Endothelial cell of umbilical vein (primary cell): ENCODE results near the gene SLC1A4. TPM values are rescaled to one million over a fixed set of nuclear protein-coding genes. Genes with fewer than 3 reads are reported as not detected.

Source experiments
- BruUV-seq: library from RNA; stranded (reverse); fragments of 400-500 nt; replicated peaks from 2 replicates; lab custom pipeline; 2021; lab: Mats Ljungman, UMichigan
- CTCF ChIA-PET: fragments of 300-600, 350-600 bp; sonication (Branson Sonifier 250); formaldehyde crosslinking; loops from one replicate; lab custom pipeline; 2021; ENCODE audit warnings: antibody characterized with exemption, inconsistent platforms; lab: Charles Lee
- POLR2A ChIA-PET: fragments of 300-600, 350-600 bp; sonication (Branson Sonifier 250); formaldehyde crosslinking; loops from one replicate; lab custom pipeline; 2021; ENCODE audit warnings: antibody characterized with exemption, inconsistent platforms; lab: Charles Lee
- DNase-seq: peaks from one replicate; pipeline ENCODE4 v3.0.0-alpha.2; 2011; ENCODE audit warnings: low read depth, low spot score
- FAIRE-seq: peaks from 2 replicates; lab custom pipeline; 2011; peaks lifted over from hg19 to GRCh38; lab: Jason Lieb, UNC
- H2AFZ ChIP-seq: 2 replicates; pipeline ENCODE4 v1.6.0; 2012; ENCODE audit warnings: low read depth, low read length, control low read depth, inconsistent platforms
- H3K27ac ChIP-seq: 2 replicates; pipeline ENCODE4 v1.5.1; 2011; ENCODE audit warnings: low read depth, mild to moderate bottlenecking, control low read depth, low read length, moderate library complexity; ENCODE audit not compliant: insufficient read depth
- H3K27me3 ChIP-seq, 2 experiments: 2 replicates each; pipeline versions ENCODE4 v1.6.0 to v1.6.1; 2011; ENCODE audit warnings: low read length in 2 of 2, mixed read lengths in 1 of 2; ENCODE audit not compliant: control insufficient read depth in 2 of 2, insufficient read depth in 2 of 2
- H3K36me3 ChIP-seq, 2 experiments: 2 replicates in 1 of 2; 3 replicates in 1 of 2; pipeline ENCODE4 v1.5.1; 2011; ENCODE audit warnings: low read length in 2 of 2, mild to moderate bottlenecking in 1 of 2, moderate library complexity in 1 of 2; ENCODE audit not compliant: control insufficient read depth in 2 of 2, insufficient read depth in 2 of 2; ENCODE audit errors: extremely low read depth in 1 of 2
- H3K4me1 ChIP-seq: 3 replicates; pipeline ENCODE4 v1.5.1; 2011; ENCODE audit warnings: mild to moderate bottlenecking, low read length; ENCODE audit not compliant: control insufficient read depth, insufficient read depth; ENCODE audit errors: extremely low read depth
- H3K4me2 ChIP-seq: 2 replicates; pipeline ENCODE4 v1.6.1; 2011; ENCODE audit warnings: low read length, control low read depth, mixed read lengths; ENCODE audit not compliant: insufficient read depth
- H3K4me3 ChIP-seq, 3 experiments: fragments of 200-600 bp in 1 of 3; sonication (generic), shearing (Covaris generic) in 1 of 3; replicated peaks in 1 of 3; 2 replicates each; pipeline ENCODE4 v1.5.1; 2011 to 2016; ENCODE audit warnings: control low read depth in 3 of 3, low read length in 3 of 3, mild to moderate bottlenecking in 2 of 3, inconsistent platforms in 1 of 3, low read depth in 1 of 3, moderate library complexity in 1 of 3; ENCODE audit not compliant: insufficient read depth in 1 of 3
- H3K79me2 ChIP-seq: 2 replicates; pipeline ENCODE4 v1.6.0; 2012; ENCODE audit warnings: low read length, inconsistent platforms; ENCODE audit not compliant: control insufficient read depth, insufficient read depth
- H3K9ac ChIP-seq: replicated peaks from 2 replicates; pipeline ENCODE3; 2011; ENCODE audit warnings: low read length, control low read depth; ENCODE audit not compliant: insufficient read depth; ENCODE audit errors: extremely low read depth
- H3K9me1 ChIP-seq: replicated peaks from 3 replicates; pipeline ENCODE4 v1.6.0; 2011; ENCODE audit warnings: mild to moderate bottlenecking, low read length; ENCODE audit not compliant: control insufficient read depth, insufficient read depth; ENCODE audit errors: extremely low read depth
- H3K9me3 ChIP-seq: replicated peaks from 2 replicates; pipeline ENCODE4 v1.5.1; 2012; ENCODE audit warnings: low read length, inconsistent platforms; ENCODE audit not compliant: control insufficient read depth, insufficient read depth
- H4K20me1 ChIP-seq: replicated peaks from 2 replicates; pipeline ENCODE3; 2011; ENCODE audit warnings: mild to moderate bottlenecking, low read length; ENCODE audit not compliant: control insufficient read depth, insufficient read depth; ENCODE audit errors: extremely low read depth
- EZH2 ChIP-seq: IDR thresholded peaks from 2 replicates; pipeline ENCODE4 v1.6.1; 2012; ENCODE audit warnings: borderline replicate concordance, low read depth, mild to moderate bottlenecking, moderate library complexity, low read length, inconsistent platforms; ENCODE audit not compliant: severe bottlenecking
- FOS ChIP-seq: IDR thresholded peaks from 2 replicates; pipeline ENCODE4 v1.6.1; 2011; ENCODE audit warnings: mild to moderate bottlenecking, low read length, moderate library complexity, borderline replicate concordance; ENCODE audit not compliant: insufficient read depth
- GATA2 ChIP-seq: IDR thresholded peaks from 2 replicates; pipeline ENCODE4 v1.7.0; 2011; ENCODE audit warnings: low read depth, mild to moderate bottlenecking, moderate library complexity, mixed read lengths, low read length; ENCODE audit not compliant: insufficient read length, insufficient read depth
- JUN ChIP-seq: IDR thresholded peaks from 2 replicates; pipeline ENCODE4 v1.6.1; 2011; ENCODE audit warnings: borderline replicate concordance, low read depth; ENCODE audit not compliant: insufficient read length, insufficient read depth
- MYC ChIP-seq: IDR thresholded peaks from one replicate; pipeline ENCODE4 v1.6.1; 2011; ENCODE audit warnings: mild to moderate bottlenecking, low read depth, low read length
- POLR2A ChIP-seq: IDR thresholded peaks from 2 replicates; pipeline ENCODE4 v1.6.1; 2012; ENCODE audit warnings: low read depth, mild to moderate bottlenecking, control low read depth, low read length
- POLR2AphosphoS5 ChIP-seq: IDR thresholded peaks from 2 replicates; pipeline ENCODE4 v1.6.1; 2012; ENCODE audit warnings: low read depth, mild to moderate bottlenecking, control low read depth, low read length, moderate library complexity; ENCODE audit not compliant: insufficient read depth
- dilution Hi-C: fragments of 300-500 bp; cut with MboI; formaldehyde crosslinking; loops from one replicate; pipeline ENCODE4 v1.15.0; 2019; ENCODE audit warnings: low sequenced_read_pairs; ENCODE audit not compliant: extremely low pct_ligation_motif_present
- intact Hi-C: fragments of 100-400 bp; cut with micrococcal nuclease; formaldehyde crosslinking; loops from one replicate; pipeline ENCODE4 v1.10.0; 2022
- polyA plus RNA-seq, 4 experiments: library from polyadenylated mRNA; depleted of rRNA in 3 of 4; stranded (reverse) in 3 of 4; unstranded in 1 of 4; fragments of >200 nt; gene quantifications; 2 replicates each; pipeline versions ENCODE4 v1.2.1 to v1.2.3, GENCODE V29; 2011 to 2012; ENCODE audit warnings: missing spikeins in 1 of 4
- total RNA-seq: library from RNA; stranded (reverse); gene quantifications from 2 replicates; pipeline ENCODE4 v1.2.3, GENCODE V29; 2021
- TF ChIP-seq, protein P1 (sequence below), 2 donors: IDR thresholded peaks; 1 replicate in 1 of 2; 2 replicates in 1 of 2; pipeline ENCODE4 v1.5.1; 2011; ENCODE audit warnings: low read length in 2 of 2, mild to moderate bottlenecking in 2 of 2, moderate library complexity in 2 of 2, control low read depth in 1 of 2, inconsistent platforms in 1 of 2, low read depth in 1 of 2; ENCODE audit not compliant: insufficient read depth in 1 of 2; ENCODE audit errors: extremely low read depth in 1 of 2
- TF ChIP-seq, protein P2 (sequence below): IDR thresholded peaks from 2 replicates; pipeline ENCODE4 v1.6.1; 2011; ENCODE audit not compliant: insufficient read depth, insufficient read length

Gene SLC1A4
- total and polyA plus RNA-seq, 2 donors (not counting 3 experiments of a cell fraction or from before 2014, with no cell fraction given) = 9.9 to 13.9 TPM

DNA sequence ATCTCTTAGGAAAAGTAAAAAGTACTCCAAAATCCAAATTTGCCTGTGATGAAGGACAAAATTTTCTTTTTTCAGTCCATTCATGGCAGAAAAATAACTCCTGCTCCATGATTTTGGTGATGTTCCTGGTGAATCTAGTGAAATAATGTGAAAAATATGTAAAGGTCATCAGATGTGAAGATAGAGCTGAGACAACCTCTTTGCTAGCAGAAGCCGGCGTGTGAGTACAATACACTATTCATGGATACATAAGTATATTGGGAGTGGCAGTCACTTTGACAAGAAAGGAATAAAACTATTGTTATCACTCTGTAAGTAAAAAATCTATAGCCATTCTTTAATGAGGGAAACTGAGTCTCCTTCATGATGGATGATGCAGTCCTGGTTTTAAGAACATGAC, 6.3 kb upstream of the SLC1A4 start:
- Histone ChIP-seq H3K27ac (no peak overlapping the region), H3K4me1 (peaks cover 2% of the 10 kb centered on the region), H3K9me1 (no peaks in the 10 kb centered on the region), H3K4me2 (no peak overlapping the region), H2AFZ (no peak overlapping the region), H3K9ac (no peak overlapping the region), H4K20me1 (no peaks in the 10 kb centered on the region), H3K36me3 (no peaks in the 10 kb centered on the region), H3K9me3 (no peaks in the 10 kb centered on the region), H3K79me2 (no peaks in the 10 kb centered on the region), H3K27me3 (peaks cover 2 to 4% of the 10 kb centered on the region in 2 experiments), H3K4me3 (no peak overlapping the region)
- no TSS peak for BruUV-seq
- intact Hi-C loops (no loop called here), dilution Hi-C loops (no loop called here)
- no peak for FAIRE-seq
- ChIA-PET CTCF (interaction anchor here (1.0 kb wide), 1 partner anchor 65 kb away, joined by 3 read pairs; no protein-coding TSS in a partner anchor), POLR2A (no interaction called here)
- TF ChIP-seq, protein P1, sequence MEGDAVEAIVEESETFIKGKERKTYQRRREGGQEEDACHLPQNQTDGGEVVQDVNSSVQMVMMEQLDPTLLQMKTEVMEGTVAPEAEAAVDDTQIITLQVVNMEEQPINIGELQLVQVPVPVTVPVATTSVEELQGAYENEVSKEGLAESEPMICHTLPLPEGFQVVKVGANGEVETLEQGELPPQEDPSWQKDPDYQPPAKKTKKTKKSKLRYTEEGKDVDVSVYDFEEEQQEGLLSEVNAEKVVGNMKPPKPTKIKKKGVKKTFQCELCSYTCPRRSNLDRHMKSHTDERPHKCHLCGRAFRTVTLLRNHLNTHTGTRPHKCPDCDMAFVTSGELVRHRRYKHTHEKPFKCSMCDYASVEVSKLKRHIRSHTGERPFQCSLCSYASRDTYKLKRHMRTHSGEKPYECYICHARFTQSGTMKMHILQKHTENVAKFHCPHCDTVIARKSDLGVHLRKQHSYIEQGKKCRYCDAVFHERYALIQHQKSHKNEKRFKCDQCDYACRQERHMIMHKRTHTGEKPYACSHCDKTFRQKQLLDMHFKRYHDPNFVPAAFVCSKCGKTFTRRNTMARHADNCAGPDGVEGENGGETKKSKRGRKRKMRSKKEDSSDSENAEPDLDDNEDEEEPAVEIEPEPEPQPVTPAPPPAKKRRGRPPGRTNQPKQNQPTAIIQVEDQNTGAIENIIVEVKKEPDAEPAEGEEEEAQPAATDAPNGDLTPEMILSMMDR (IDR thresholded peaks at IDR 0.05; ENCODE audit: extremely low read depth in 1 of 2, insufficient read depth in 1 of 2, low read depth in 1 of 2, low read length in 2 of 2) = no peak
- no peak for TF ChIP-seq GATA2
- TF ChIP-seq, protein P2, sequence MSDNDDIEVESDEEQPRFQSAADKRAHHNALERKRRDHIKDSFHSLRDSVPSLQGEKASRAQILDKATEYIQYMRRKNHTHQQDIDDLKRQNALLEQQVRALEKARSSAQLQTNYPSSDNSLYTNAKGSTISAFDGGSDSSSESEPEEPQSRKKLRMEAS = no peak
- no peak for TF ChIP-seq FOS
- TF ChIP-seq POLR2AphosphoS5 = no peak
- TF ChIP-seq JUN = no peak
- no peak for TF ChIP-seq MYC
- TF ChIP-seq POLR2A = no peak
- no peak for TF ChIP-seq EZH2
- no peak for DNase-seq
